ENCODE results near the gene C2orf81.
A peak's percentile ranks its signal among the peaks of the same experiment; 100 is the strongest.

Gene C2orf81

GRCh38 chr2:74407682-74408081 is 13.7 kb downstream of the C2orf81 start:
- DNase-seq: no peak
- in situ Hi-C loops (cut with HindIII; ENCODE audit: low pct_ligation_motif_present, low pct_unique_long_range_greater_than_20kb, low sequenced_read_pairs): no loop called here

GRCh38 chr2:74406035-74406434 is 15.4 kb downstream of the C2orf81 start:
- DNase-seq: peak; percentile 46
- in situ Hi-C loops (cut with HindIII; ENCODE audit: low pct_ligation_motif_present, low pct_unique_long_range_greater_than_20kb, low sequenced_read_pairs): no loop called here

- no peak for DNase-seq
- in situ Hi-C loops (cut with HindIII; ENCODE audit: low pct_ligation_motif_present, low pct_unique_long_range_greater_than_20kb, low sequenced_read_pairs): no loop called here
Measured at GRCh38 chr2:74401891-74402290, 19.5 kb downstream of the C2orf81 start.

GRCh38 chr2:74399785-74400184 is 21.6 kb downstream of the C2orf81 start:
- in situ Hi-C loops (cut with HindIII; ENCODE audit: low pct_ligation_motif_present, low pct_unique_long_range_greater_than_20kb, low sequenced_read_pairs): no loop called here
- peak; percentile 54 for DNase-seq

- in situ Hi-C loops (cut with HindIII; ENCODE audit: low pct_ligation_motif_present, low pct_unique_long_range_greater_than_20kb, low sequenced_read_pairs): no loop called here
- DNase-seq: no peak
Measured at GRCh38 chr2:74396149-74396548, 25.3 kb downstream of the C2orf81 start.

- in situ Hi-C loops (cut with HindIII; ENCODE audit: low pct_ligation_motif_present, low pct_unique_long_range_greater_than_20kb, low sequenced_read_pairs): no loop called here
- DNase-seq: no peak
Measured at GRCh38 chr2:74393525-74393924, 27.9 kb downstream of the C2orf81 start.

- in situ Hi-C loops (cut with HindIII; ENCODE audit: low pct_ligation_motif_present, low pct_unique_long_range_greater_than_20kb, low sequenced_read_pairs): no loop called here
- no peak for DNase-seq
Measured at GRCh38 chr2:74392449-74392743, 29.0 kb downstream of the C2orf81 start.

GRCh38 chr2:74391580-74392448 is 29.6 kb downstream of the C2orf81 start:
- in situ Hi-C loops (cut with HindIII; ENCODE audit: low pct_ligation_motif_present, low pct_unique_long_range_greater_than_20kb, low sequenced_read_pairs): no loop called here

GRCh38 chr2:74391209-74391579 is 30.2 kb downstream of the C2orf81 start:
- in situ Hi-C loops (cut with HindIII; ENCODE audit: low pct_ligation_motif_present, low pct_unique_long_range_greater_than_20kb, low sequenced_read_pairs): no loop called here
- peak; percentile 25 for DNase-seq

More at GRCh38 chr2:74391580-74392448, 29.6 kb downstream of the C2orf81 start:
- peak; percentile 91 for DNase-seq

- in situ Hi-C loops (cut with HindIII; ENCODE audit: low pct_ligation_motif_present, low pct_unique_long_range_greater_than_20kb, low sequenced_read_pairs): no loop called here
- no peak for DNase-seq
Measured at GRCh38 chr2:74390606-74391005, 30.8 kb downstream of the C2orf81 start.

GRCh38 chr2:74387346-74387745 is 34.1 kb downstream of the C2orf81 start:
- DNase-seq: no peak
- in situ Hi-C loops (cut with HindIII; ENCODE audit: low pct_ligation_motif_present, low pct_unique_long_range_greater_than_20kb, low sequenced_read_pairs): no loop called here

- DNase-seq: no peak
- in situ Hi-C loops (cut with HindIII; ENCODE audit: low pct_ligation_motif_present, low pct_unique_long_range_greater_than_20kb, low sequenced_read_pairs): no loop called here
Measured at GRCh38 chr2:74385396-74385795, 36.0 kb downstream of the C2orf81 start.

GRCh38 chr2:74384051-74384450 is 37.4 kb downstream of the C2orf81 start:
- no peak for DNase-seq
- in situ Hi-C loops (cut with HindIII; ENCODE audit: low pct_ligation_motif_present, low pct_unique_long_range_greater_than_20kb, low sequenced_read_pairs): no loop called here

- in situ Hi-C loops (cut with HindIII; ENCODE audit: low pct_ligation_motif_present, low pct_unique_long_range_greater_than_20kb, low sequenced_read_pairs): no loop called here
Measured at GRCh38 chr2:74383254-74383653, 38.2 kb downstream of the C2orf81 start.

GRCh38 chr2:74381751-74382150 is 39.7 kb downstream of the C2orf81 start:
- no peak for DNase-seq
- in situ Hi-C loops (cut with HindIII; ENCODE audit: low pct_ligation_motif_present, low pct_unique_long_range_greater_than_20kb, low sequenced_read_pairs): no loop called here

More at GRCh38 chr2:74383254-74383653, 38.2 kb downstream of the C2orf81 start:
- no peak for DNase-seq

- peak; percentile 43 for DNase-seq
- in situ Hi-C loops (cut with HindIII; ENCODE audit: low pct_ligation_motif_present, low pct_unique_long_range_greater_than_20kb, low sequenced_read_pairs): no loop called here
Measured at GRCh38 chr2:74379851-74380789, 41.3 kb downstream of the C2orf81 start, which contains the start of gene DCTN1. DCTN1 (minus strand) TSS chr2:74380311; CDS start chr2:74380037, 274 bp downstream.

GRCh38 chr2:74378007-74378406 is 43.4 kb downstream of the C2orf81 start:
- in situ Hi-C loops (cut with HindIII; ENCODE audit: low pct_ligation_motif_present, low pct_unique_long_range_greater_than_20kb, low sequenced_read_pairs): no loop called here
- DNase-seq: no peak

- in situ Hi-C loops (cut with HindIII; ENCODE audit: low pct_ligation_motif_present, low pct_unique_long_range_greater_than_20kb, low sequenced_read_pairs): no loop called here
- DNase-seq: no peak
Measured at GRCh38 chr2:74375838-74376237, 45.6 kb downstream of the C2orf81 start.

- no peak for DNase-seq
- in situ Hi-C loops (cut with HindIII; ENCODE audit: low pct_ligation_motif_present, low pct_unique_long_range_greater_than_20kb, low sequenced_read_pairs): no loop called here
Measured at GRCh38 chr2:74374509-74375205, 46.8 kb downstream of the C2orf81 start.

All from ACHN (cell line).